H1 (cell line): ENCODE measurements around the gene TTC28. TPM values are rescaled to one million over a fixed set of nuclear protein-coding genes. Genes with fewer than 3 reads are reported as not detected.

Experiments used
- CTCF ChIA-PET: fragments of 300-600 bp; sonication (Branson Sonifier 250); formaldehyde crosslinking; loops from one replicate; lab custom pipeline; 2021; ENCODE audit not compliant: partially characterized antibody; lab: Charles Lee
- POLR2A ChIA-PET: fragments of 300-600 bp; sonication (Branson Sonifier 250); formaldehyde crosslinking; loops from one replicate; lab custom pipeline; 2021; ENCODE audit warnings: inconsistent platforms; ENCODE audit not compliant: partially characterized antibody; lab: Charles Lee
- DNase-seq, 2 experiments: peaks; one replicate each; pipeline versions ENCODE4 v3.0.0 to v3.0.0-alpha.2; 2010 to 2022; ENCODE audit warnings: low spot score in 2 of 2, low read depth in 1 of 2, mixed read lengths in 1 of 2
- FAIRE-seq: peaks from 2 replicates; lab custom pipeline; 2011; peaks lifted over from hg19 to GRCh38; lab: Jason Lieb, UNC
- H2AFZ ChIP-seq: 2 replicates; pipeline ENCODE4 v1.8.1; 2012; ENCODE audit warnings: low read length, inconsistent platforms
- H2AK5ac ChIP-seq: 2 replicates; pipeline ENCODE4 v1.6.1; 2013; ENCODE audit warnings: low read depth, low read length
- H2BK120ac ChIP-seq: replicated peaks from 2 replicates; pipeline ENCODE3; 2013; ENCODE audit warnings: low read depth, low read length, inconsistent platforms
- H2BK12ac ChIP-seq: 2 replicates; pipeline ENCODE4 v1.6.1; 2013; ENCODE audit warnings: low read depth, low read length
- H2BK15ac ChIP-seq: 2 replicates; pipeline ENCODE4 v1.6.1; 2013; ENCODE audit warnings: low read length
- H2BK20ac ChIP-seq: 2 replicates; pipeline ENCODE4 v1.6.1; 2013; ENCODE audit warnings: low read length
- H2BK5ac ChIP-seq: 2 replicates; pipeline ENCODE4 v1.6.1; 2013; ENCODE audit warnings: low read depth, low read length
- H3K14ac ChIP-seq: 2 replicates; pipeline ENCODE4 v1.6.1; 2013; ENCODE audit warnings: inconsistent platforms; ENCODE audit not compliant: insufficient read length
- H3K18ac ChIP-seq: 2 replicates; pipeline ENCODE4 v1.6.1; 2013; ENCODE audit warnings: low read length; ENCODE audit errors: extremely low read depth
- H3K23ac ChIP-seq: 2 replicates; pipeline ENCODE4 v1.6.1; 2013; ENCODE audit warnings: inconsistent platforms; ENCODE audit not compliant: insufficient read length
- H3K23me2 ChIP-seq: 2 replicates; pipeline ENCODE4 v1.6.1; 2013; ENCODE audit warnings: low read depth, low read length
- H3K27ac ChIP-seq: 2 replicates; pipeline ENCODE4 v1.6.1; 2011; ENCODE audit warnings: low read depth, low read length, inconsistent platforms
- H3K27me3 ChIP-seq, 4 experiments: replicated peaks in 1 of 4; 1 replicate in 1 of 4; 2 replicates in 3 of 4; pipeline versions ENCODE4 v1.6.1 to v1.8.1; 2011 to 2013; ENCODE audit warnings: low read length in 3 of 4, mild to moderate bottlenecking in 3 of 4, inconsistent platforms in 2 of 4, mixed read lengths in 2 of 4, moderate library complexity in 1 of 4; ENCODE audit not compliant: control insufficient read depth in 3 of 4, insufficient read depth in 3 of 4; ENCODE audit errors: extremely low read depth in 1 of 4
- H3K36me3 ChIP-seq, 4 experiments: 2 replicates each; pipeline versions ENCODE4 v1.6.1 to v1.8.1; 2011 to 2013; ENCODE audit warnings: mild to moderate bottlenecking in 4 of 4, low read length in 3 of 4, moderate library complexity in 2 of 4, control low read depth in 1 of 4, inconsistent platforms in 1 of 4; ENCODE audit not compliant: insufficient read depth in 4 of 4, control insufficient read depth in 2 of 4
- H3K4ac ChIP-seq: replicated peaks from 2 replicates; pipeline ENCODE3; 2013; ENCODE audit warnings: low read length, low read depth, mixed read lengths, inconsistent platforms; ENCODE audit not compliant: insufficient read length
- H3K4me1 ChIP-seq, 4 experiments: replicated peaks in 1 of 4; 1 replicate in 1 of 4; 2 replicates in 3 of 4; pipeline versions ENCODE4 v1.6.1 to v1.8.1; 2011 to 2013; ENCODE audit warnings: low read length in 3 of 4, inconsistent platforms in 2 of 4, mixed read lengths in 1 of 4; ENCODE audit not compliant: insufficient read depth in 4 of 4, control insufficient read depth in 3 of 4
- H3K4me2 ChIP-seq, 2 experiments: 2 replicates each; pipeline versions ENCODE4 v1.6.1 to v1.8.1; 2011 to 2013; ENCODE audit warnings: low read depth in 2 of 2, low read length in 2 of 2, control low read depth in 1 of 2, inconsistent platforms in 1 of 2, mild to moderate bottlenecking in 1 of 2; ENCODE audit not compliant: insufficient read depth in 1 of 2
- H3K4me3 ChIP-seq, 4 experiments: fragments of 200-600, 300-600 bp in 1 of 4; sonication (generic), shearing (Covaris generic), sonication (Bioruptor Twin) in 1 of 4; 2 replicates each; pipeline versions ENCODE4 v1.5.1 to v1.8.1; 2011 to 2016; ENCODE audit warnings: low read length in 4 of 4, low read depth in 3 of 4, control low read depth in 2 of 4, inconsistent platforms in 2 of 4, mild to moderate bottlenecking in 2 of 4, mixed read lengths in 1 of 4, moderate library complexity in 1 of 4; ENCODE audit not compliant: insufficient read depth in 2 of 4; ENCODE audit errors: extremely low read depth in 1 of 4
- H3K56ac ChIP-seq: replicated peaks from 2 replicates; pipeline ENCODE3; 2013; ENCODE audit warnings: low read depth, mild to moderate bottlenecking, mixed read lengths, low read length, inconsistent platforms; ENCODE audit not compliant: insufficient read length
- H3K79me1 ChIP-seq: 2 replicates; pipeline ENCODE4 v1.6.1; 2013; ENCODE audit warnings: low read depth, low read length, control low read depth
- H3K79me2 ChIP-seq, 2 experiments: 2 replicates each; pipeline versions ENCODE4 v1.6.1 to v1.8.1; 2012 to 2013; ENCODE audit warnings: low read length in 2 of 2, mild to moderate bottlenecking in 2 of 2, inconsistent platforms in 1 of 2; ENCODE audit not compliant: insufficient read depth in 2 of 2, control insufficient read depth in 1 of 2
- H3K9ac ChIP-seq, 4 experiments: replicated peaks in 1 of 4; 1 replicate in 1 of 4; 2 replicates in 3 of 4; pipeline versions ENCODE4 v1.6.1 to v1.8.1; 2011 to 2013; ENCODE audit warnings: low read depth in 3 of 4, low read length in 3 of 4, control low read depth in 2 of 4, mild to moderate bottlenecking in 2 of 4, moderate library complexity in 2 of 4, inconsistent platforms in 1 of 4; ENCODE audit errors: extremely low read depth in 1 of 4
- H3K9me3 ChIP-seq, 2 experiments: 2 replicates each; pipeline versions ENCODE4 v1.6.1 to v1.8.1; 2012 to 2013; ENCODE audit warnings: mild to moderate bottlenecking in 2 of 2, moderate library complexity in 2 of 2, control low read depth in 1 of 2, inconsistent platforms in 1 of 2, low read depth in 1 of 2, low read length in 1 of 2, mixed read lengths in 1 of 2; ENCODE audit not compliant: insufficient read depth in 2 of 2
- H4K20me1 ChIP-seq, 2 experiments: replicated peaks in 1 of 2; 2 replicates each; pipeline versions ENCODE3 to v1.8.1; 2011 to 2013; ENCODE audit warnings: inconsistent platforms in 2 of 2, low read length in 2 of 2, mild to moderate bottlenecking in 1 of 2; ENCODE audit not compliant: insufficient read depth in 2 of 2, control insufficient read depth in 1 of 2
- H4K5ac ChIP-seq: 2 replicates; pipeline ENCODE4 v1.6.1; 2013; ENCODE audit warnings: low read length, low read depth, mixed read lengths, inconsistent platforms; ENCODE audit not compliant: insufficient read length
- H4K8ac ChIP-seq: 2 replicates; pipeline ENCODE4 v1.8.0; 2013; ENCODE audit warnings: mild to moderate bottlenecking, moderate library complexity, low read length, inconsistent platforms; ENCODE audit not compliant: insufficient read depth; ENCODE audit errors: extremely low read depth
- H4K91ac ChIP-seq: replicated peaks from 2 replicates; pipeline ENCODE3; 2013; ENCODE audit warnings: low read length, mixed read lengths, inconsistent platforms; ENCODE audit not compliant: insufficient read length
- ASH2L ChIP-seq: fragments of 200-600, 300-600 bp; sonication (generic); IDR thresholded peaks from one replicate; pipeline ENCODE4 v1.7.1; 2017; ENCODE audit warnings: low read length
- CBX5 ChIP-seq: fragments of 300-800, 300-1000 bp; sonication (generic); IDR thresholded peaks from 2 replicates; pipeline ENCODE4 v1.7.1; 2016; ENCODE audit warnings: antibody characterized with exemption, low read length, low read depth
- CBX8 ChIP-seq: fragments of 300-800, 300-1000 bp; sonication (generic); IDR thresholded peaks from 2 replicates; pipeline ENCODE4 v1.7.1; 2016; ENCODE audit warnings: low read depth, low read length, borderline replicate concordance
- CTBP2 ChIP-seq: IDR thresholded peaks from 2 replicates; pipeline ENCODE4 v1.7.0; 2011; ENCODE audit warnings: borderline replicate concordance, mild to moderate bottlenecking, moderate library complexity, mixed read lengths, low read length; ENCODE audit not compliant: insufficient read depth, insufficient read length
- EZH2 ChIP-seq: fragments of 200-600 bp; sonication (generic); IDR thresholded peaks from 2 replicates; pipeline ENCODE4 v1.7.1; 2012; ENCODE audit warnings: low read depth, mild to moderate bottlenecking, moderate library complexity, low read length, inconsistent platforms; ENCODE audit not compliant: severe bottlenecking
- JUND ChIP-seq: IDR thresholded peaks from 2 replicates; pipeline ENCODE4 v1.6.1; 2011; ENCODE audit warnings: mild to moderate bottlenecking, improper control_type of control experiment, low read length
- KDM1A ChIP-seq: fragments of 200-600, 300-600 bp; sonication (generic); IDR thresholded peaks from 2 replicates; pipeline ENCODE4 v1.7.1; 2016; ENCODE audit warnings: mild to moderate bottlenecking, low read length, borderline replicate concordance
- KDM4A ChIP-seq: IDR thresholded peaks from one replicate; pipeline ENCODE4 v1.7.1; 2012; ENCODE audit warnings: low read depth, mild to moderate bottlenecking, moderate library complexity, low read length, inconsistent platforms; ENCODE audit not compliant: severe bottlenecking
- POLR2A ChIP-seq, 2 experiments: IDR thresholded peaks; 1 replicate in 1 of 2; 2 replicates in 1 of 2; pipeline ENCODE4 v1.6.1; 2011; ENCODE audit warnings: low read depth in 2 of 2, low read length in 2 of 2, mild to moderate bottlenecking in 2 of 2; ENCODE audit errors: control extremely low read depth in 1 of 2
- RAD21 ChIP-seq, 2 experiments: IDR thresholded peaks in 1 of 2; conservative IDR thresholded peaks in 1 of 2; 2 replicates each; pipeline ENCODE4 v1.6.1; 2011; ENCODE audit warnings: low read depth in 2 of 2, low read length in 2 of 2, improper control_type of control experiment in 1 of 2, inconsistent platforms in 1 of 2, mild to moderate bottlenecking in 1 of 2, moderate library complexity in 1 of 2
- RBBP5 ChIP-seq: IDR thresholded peaks from 2 replicates; pipeline ENCODE4 v1.7.1; 2012; ENCODE audit warnings: low read depth, mild to moderate bottlenecking, inconsistent platforms, low read length, moderate library complexity, borderline replicate concordance
- YY1 ChIP-seq: IDR thresholded peaks from 2 replicates; pipeline ENCODE4 v1.6.1; 2011; ENCODE audit warnings: low read depth, mild to moderate bottlenecking, low read length
- WGBS, 2 experiments: shearing (Covaris generic) in 1 of 2; methylation state at CpG; one replicate each; pipeline versions ENCODE4 v1.1.6 to v1.1.7; 2013 to 2015; ENCODE audit warnings: low lambda C conversion rate in 2 of 2, mixed read lengths in 2 of 2, inconsistent platforms in 1 of 2, low coverage in 1 of 2, missing lambda C conversion rate in 1 of 2; ENCODE audit not compliant: insufficient replicate concordance in 2 of 2, insufficient coverage in 1 of 2, insufficient read length in 1 of 2; ENCODE audit errors: extremely low coverage in 1 of 2, missing lambda C conversion rate in 1 of 2; 5-methylcytosine and 5-hydroxymethylcytosine counted together
- polyA plus RNA-seq, 7 experiments: library from polyadenylated mRNA; depleted of rRNA in 3 of 7; stranded (reverse) in 5 of 7; unstranded in 2 of 7; fragments of >200 nt in 5 of 7; fragments of 200-250 nt in 2 of 7; gene quantifications; 1 replicate in 5 of 7; 2 replicates in 1 of 7; 4 replicates in 1 of 7; pipeline versions ENCODE4 v1.2.1 to v1.2.3, GENCODE V29; 2011 to 2013; ENCODE audit warnings: missing spikeins in 2 of 7, mixed read lengths in 2 of 7
- total RNA-seq: library from RNA; stranded (reverse); fragmentation: NEBNext Ultra II Directional; extraction: Animal tissue kit (Norgen Biotek cat#: 25700); gene quantifications from 2 replicates; pipeline ENCODE4 v1.2.1, GENCODE V29; 2021
- TF ChIP-seq, protein P1 (sequence below): IDR thresholded peaks from 2 replicates; pipeline ENCODE4 v1.6.1; 2012; ENCODE audit warnings: low read length, inconsistent platforms

Gene TTC28
- total and polyA plus RNA-seq, 2 of the 8 experiments (the other 6 are each of a cell fraction or from before 2014, with no cell fraction given) = 2.6 to 12.6 TPM

DNA sequence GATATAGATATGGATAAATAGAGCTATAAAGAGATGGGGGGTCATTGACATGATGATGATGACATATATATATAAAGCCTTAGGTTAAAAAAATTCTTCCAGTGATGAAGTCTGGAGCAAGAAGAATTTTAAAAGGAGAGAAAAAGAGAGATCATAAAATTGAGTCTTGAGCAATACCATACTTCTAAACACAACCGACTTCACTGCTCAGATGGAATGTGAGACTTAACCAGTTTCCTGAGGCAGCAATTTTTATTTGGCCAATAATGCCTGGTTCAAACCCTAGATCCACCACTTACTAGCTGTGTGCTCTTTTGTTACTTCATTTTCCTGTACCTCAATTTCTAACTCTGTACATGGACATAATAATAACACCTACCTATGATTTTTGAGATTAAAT lies 229.5 kb downstream of the TTC28 start:
- no peak overlapping the region for H3K56ac ChIP-seq
- no peaks in the 10 kb centered on the region for H4K20me1 ChIP-seq
- H3K4me1 ChIP-seq = peaks cover 0 to 3% (median 1%) of the 10 kb centered on the region in 4 experiments; a peak in 2 of 7 replicates
- POLR2A ChIA-PET = no interaction called here
- no peak overlapping the region for H3K23ac ChIP-seq
- 0 out of 2 replicates have a peak, but pooled peaks cover 1% of the 10 kb centered on the region for H3K23me2 ChIP-seq
- no peak overlapping the region for H3K4me3 ChIP-seq
- CTCF ChIA-PET = no interaction called here
- no peak overlapping the region for H3K14ac ChIP-seq
- H3K27ac ChIP-seq = no peak overlapping the region
- no peak overlapping the region for H3K9ac ChIP-seq
- no peak overlapping the region for H2BK20ac ChIP-seq
- no peaks in the 10 kb centered on the region for H3K79me2 ChIP-seq
- DNase-seq (no peak), FAIRE-seq (no peak)
- H3K4ac ChIP-seq = no peak overlapping the region
- no peak overlapping the region for H4K91ac ChIP-seq
- no peaks in the 10 kb centered on the region for H3K9me3 ChIP-seq
- no peak overlapping the region for H2AFZ ChIP-seq
- no peaks in the 10 kb centered on the region for H3K36me3 ChIP-seq
- no peak overlapping the region for H4K8ac ChIP-seq
- H3K79me1 ChIP-seq = no peaks in the 10 kb centered on the region; the same call in 1 of the 2 replicates
- no peak overlapping the region for H2BK15ac ChIP-seq
- no peak overlapping the region for H2AK5ac ChIP-seq
- H4K5ac ChIP-seq = no peak overlapping the region
- H3K18ac ChIP-seq = no peak overlapping the region
- H2BK12ac ChIP-seq = no peak overlapping the region
- no peak overlapping the region for H2BK5ac ChIP-seq
- WGBS, 2 experiments = 86% methylated on average over 1 of the region's 1 CpG; no CpG with 5 or more reads in 1 of the 2 experiments
- no peak overlapping the region for H2BK120ac ChIP-seq
- H3K4me2 ChIP-seq = no peak overlapping the region
- no peaks in the 10 kb centered on the region for H3K27me3 ChIP-seq
- TF ChIP-seq YY1 = no peak
- TF ChIP-seq JUND = no peak
- TF ChIP-seq EZH2 = no peak
- TF ChIP-seq RAD21 (IDR thresholded peaks at IDR 0.05 in 1 of 2, conservative IDR thresholded peaks at IDR 0.05 in 1 of 2; ENCODE audit: low read depth in 2 of 2, low read length in 2 of 2) = no peak
- no peak for TF ChIP-seq CTBP2
- TF ChIP-seq POLR2A (IDR thresholded peaks at IDR 0.05; ENCODE audit: control extremely low read depth in 1 of 2, low read depth in 2 of 2, low read length in 2 of 2) = no peak
- no peak for TF ChIP-seq CBX8
- TF ChIP-seq, protein P1, sequence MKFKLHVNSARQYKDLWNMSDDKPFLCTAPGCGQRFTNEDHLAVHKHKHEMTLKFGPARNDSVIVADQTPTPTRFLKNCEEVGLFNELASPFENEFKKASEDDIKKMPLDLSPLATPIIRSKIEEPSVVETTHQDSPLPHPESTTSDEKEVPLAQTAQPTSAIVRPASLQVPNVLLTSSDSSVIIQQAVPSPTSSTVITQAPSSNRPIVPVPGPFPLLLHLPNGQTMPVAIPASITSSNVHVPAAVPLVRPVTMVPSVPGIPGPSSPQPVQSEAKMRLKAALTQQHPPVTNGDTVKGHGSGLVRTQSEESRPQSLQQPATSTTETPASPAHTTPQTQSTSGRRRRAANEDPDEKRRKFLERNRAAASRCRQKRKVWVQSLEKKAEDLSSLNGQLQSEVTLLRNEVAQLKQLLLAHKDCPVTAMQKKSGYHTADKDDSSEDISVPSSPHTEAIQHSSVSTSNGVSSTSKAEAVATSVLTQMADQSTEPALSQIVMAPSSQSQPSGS = no peak
- TF ChIP-seq ASH2L = no peak
- no peak for TF ChIP-seq KDM4A
- no peak for TF ChIP-seq RBBP5
- no peak for TF ChIP-seq CBX5
- TF ChIP-seq KDM1A = no peak
